Naive B cell (primary cell): ENCODE measurements around the gene RNASEH2A. TPM values are rescaled to one million over a fixed set of nuclear protein-coding genes. Genes with fewer than 3 reads are reported as not detected.
"Not testable (repeated sequence)": the region's sequence is repeated elsewhere in the genome, so short reads cannot be mapped to it uniquely, and the experiment has no call there.

Experiments used
- ATAC-seq, 2 donors: fragments of 150-1000 bp; cut with Tn5 transposase; 2 replicates each; pipeline ENCODE4 v1.10.0; 2021; ENCODE audit warnings: low read depth in 2 of 2, mild to moderate bottlenecking in 2 of 2, moderate library complexity in 2 of 2
- DNase-seq: peaks from one replicate; pipeline ENCODE4 v3.0.0; 2022
- H3K27ac Mint-ChIP-seq, 6 donors: one replicate each; pipeline ENCODE4 v1.8.0; 2020 to 2022; ENCODE audit warnings: mild to moderate bottlenecking in 6 of 6, mixed read lengths in 6 of 6, moderate library complexity in 5 of 6, inconsistent platforms in 2 of 6
- H3K27me3 Mint-ChIP-seq, 3 donors: one replicate each; pipeline ENCODE4 v1.8.0; 2021 to 2022; ENCODE audit warnings: mixed read lengths in 3 of 3, mild to moderate bottlenecking in 1 of 3
- H3K36me3 Mint-ChIP-seq, 2 donors: one replicate each; pipeline ENCODE4 v1.8.0; 2020 to 2022; ENCODE audit warnings: mixed read lengths in 2 of 2, inconsistent platforms in 1 of 2, mild to moderate bottlenecking in 1 of 2
- H3K4me1 Mint-ChIP-seq, 3 donors: one replicate each; pipeline ENCODE4 v1.8.0; 2020 to 2022; ENCODE audit warnings: mixed read lengths in 3 of 3, inconsistent platforms in 1 of 3, mild to moderate bottlenecking in 1 of 3, moderate library complexity in 1 of 3
- H3K4me3 Mint-ChIP-seq, 8 donors: one replicate each; pipeline ENCODE4 v1.8.0; 2020 to 2022; ENCODE audit warnings: mild to moderate bottlenecking in 8 of 8, mixed read lengths in 8 of 8, moderate library complexity in 8 of 8, inconsistent platforms in 2 of 8
- H3K9me3 Mint-ChIP-seq, 7 donors: one replicate each; pipeline ENCODE4 v1.8.0; 2020 to 2022; ENCODE audit warnings: mixed read lengths in 7 of 7, mild to moderate bottlenecking in 5 of 7, inconsistent platforms in 2 of 7, moderate library complexity in 1 of 7
- polyA plus RNA-seq, 6 donors: library from polyadenylated mRNA; unstranded; fragments of 300-500 nt; fragmentation: Illumina TruSeq; gene quantifications; one replicate each; pipeline ENCODE4 v1.2.3, GENCODE V29; 2021; ENCODE audit warnings: low read depth in 6 of 6

The RNASEH2A gene
- polyA plus RNA-seq, 6 donors from 2014 or later: 19.7 to 30.9 (median 25.1) TPM

- Mint-ChIP-seq H3K4me3 (peak within 1 kb of the TSS; percentile 79 to 94 (median 89)), H3K9me3 (no peaks in the 10 kb centered on the region), H3K27ac (peak within 1 kb of the TSS in 4 of 6 donors; percentile 7 to 83 (median 57)), H3K36me3 (no peaks in the 10 kb centered on the region), H3K27me3 (peaks cover 0 to 7% (median 0%) of the 10 kb centered on the region in 3 donors), H3K4me1 (peaks cover 22 to 34% (median 24%) of the 10 kb centered on the region in 3 donors)
- DNase-seq: peak; percentile 63
- peak; percentile 65 to 67 for ATAC-seq
Measured at GRCh38 chr19:12801466-12802266, 4.7 kb upstream of the RNASEH2A start, which contains the start of the genes PRDX2 and THSD8. Gene PRDX2 (minus strand): TSS chr19:12801800. CDS start chr19:12801261, 539 bp downstream. Gene THSD8 (plus strand): TSS chr19:12802069. CDS start chr19:12802072, 3 bp downstream.

- H3K4me3 Mint-ChIP-seq: peak overlapping the region; percentile 79 to 94 (median 89)
- H3K27me3 Mint-ChIP-seq: peaks cover 0 to 7% (median 0%) of the 10 kb centered on the region in 3 donors
- H3K4me1 Mint-ChIP-seq: peaks cover 25 to 39% (median 27%) of the 10 kb centered on the region in 3 donors
- peak overlapping the region in 3 of 6 donors; percentile 33 to 83 (median 58) for H3K27ac Mint-ChIP-seq
- H3K9me3 Mint-ChIP-seq: no peaks in the 10 kb centered on the region
- H3K36me3 Mint-ChIP-seq: no peaks in the 10 kb centered on the region
- no peak for DNase-seq
- ATAC-seq: no peak
Measured at GRCh38 chr19:12802267-12803106, 3.9 kb upstream of the RNASEH2A start.

GRCh38 chr19:12804051-12804450, 2.3 kb upstream of the RNASEH2A start:
- peaks cover 0 to 6% of the 10 kb centered on the region in 2 donors for H3K36me3 Mint-ChIP-seq
- H3K4me1 Mint-ChIP-seq: peaks cover 27 to 41% (median 28%) of the 10 kb centered on the region in 3 donors
- peaks cover 0 to 7% (median 0%) of the 10 kb centered on the region in 3 donors for H3K27me3 Mint-ChIP-seq
- H3K27ac Mint-ChIP-seq: peak overlapping the region in 2 of 6 donors; percentile 37 to 48
- ATAC-seq (no peak), DNase-seq (no peak)
- no peaks in the 10 kb centered on the region for H3K9me3 Mint-ChIP-seq
- H3K4me3 Mint-ChIP-seq: peak overlapping the region in 6 of 8 donors; percentile 9 to 68 (median 41)

GRCh38 chr19:12815088-12815487, 8.7 kb downstream of the RNASEH2A start:
- Mint-ChIP-seq H3K36me3 (peaks cover 5 to 8% of the 10 kb centered on the region in 2 donors), H3K4me3 (no peak overlapping the region), H3K9me3 (no peaks in the 10 kb centered on the region), H3K4me1 (no peaks in the 10 kb centered on the region), H3K27ac (no peak overlapping the region), H3K27me3 (no peaks in the 10 kb centered on the region)
- DNase-seq (no peak), ATAC-seq (no peak)

GRCh38 chr19:12817188-12817587, 10.8 kb downstream of the RNASEH2A start:
- not testable (repeated sequence) for H3K9me3 Mint-ChIP-seq, ATAC-seq, H3K27ac Mint-ChIP-seq, DNase-seq, H3K36me3 Mint-ChIP-seq, H3K4me3 Mint-ChIP-seq, H3K27me3 Mint-ChIP-seq, H3K4me1 Mint-ChIP-seq

GRCh38 chr19:12817810-12818209, 11.4 kb downstream of the RNASEH2A start:
- H3K27ac Mint-ChIP-seq, ATAC-seq: not testable (repeated sequence)

GRCh38 chr19:12821761-12822160, 15.4 kb downstream of the RNASEH2A start:
- Mint-ChIP-seq H3K9me3 (peaks cover 0 to 7% (median 0%) of the 10 kb centered on the region in 7 donors), H3K36me3 (no peaks in the 10 kb centered on the region), H3K27ac (no peak overlapping the region), H3K4me1 (peaks cover 7 to 13% (median 10%) of the 10 kb centered on the region in 3 donors), H3K27me3 (peaks cover 17 to 27% (median 22%) of the 10 kb centered on the region in 3 donors), H3K4me3 (no peak overlapping the region)
- DNase-seq: no peak
- ATAC-seq: no peak

More at GRCh38 chr19:12817810-12818209, 11.4 kb downstream of the RNASEH2A start:
- not testable (repeated sequence) for H3K36me3 Mint-ChIP-seq, H3K4me1 Mint-ChIP-seq, H3K27me3 Mint-ChIP-seq, H3K9me3 Mint-ChIP-seq, DNase-seq
- H3K4me3 Mint-ChIP-seq: peak overlapping the region in 1 of 8 donors; percentile 61

- peak overlapping the region in 5 of 8 donors; percentile 37 to 77 (median 48) for H3K4me3 Mint-ChIP-seq
- peaks cover 36 to 63% (median 49%) of the 10 kb centered on the region in 3 donors for H3K27me3 Mint-ChIP-seq
- H3K4me1 Mint-ChIP-seq: peaks cover 7 to 17% (median 13%) of the 10 kb centered on the region in 3 donors
- DNase-seq (no peak), ATAC-seq (peak in 1 of 2 donors; percentile 41)
- peak overlapping the region in 1 of 6 donors; percentile 3 for H3K27ac Mint-ChIP-seq
- peaks cover 0 to 7% (median 0%) of the 10 kb centered on the region in 7 donors for H3K9me3 Mint-ChIP-seq
- no peaks in the 10 kb centered on the region for H3K36me3 Mint-ChIP-seq
Measured at GRCh38 chr19:12825254-12826131, 19.1 kb downstream of the RNASEH2A start.

GRCh38 chr19:12828494-12828893, 22.1 kb downstream of the RNASEH2A start:
- no peak overlapping the region for H3K4me3 Mint-ChIP-seq
- ATAC-seq: peak; percentile 52 to 53

GRCh38 chr19:12833418-12833737, 27.0 kb downstream of the RNASEH2A start:
- H3K4me1 Mint-ChIP-seq: peaks cover 19 to 49% (median 34%) of the 10 kb centered on the region in 3 donors
- peaks cover 0 to 19% of the 10 kb centered on the region in 2 donors for H3K36me3 Mint-ChIP-seq
- H3K27ac Mint-ChIP-seq: peak overlapping the region in 2 of 6 donors; percentile 9 to 49
- DNase-seq (no peak), ATAC-seq (no peak)
- peaks cover 1 to 17% (median 6%) of the 10 kb centered on the region in 7 donors for H3K9me3 Mint-ChIP-seq
- H3K4me3 Mint-ChIP-seq: peak overlapping the region; percentile 14 to 76 (median 70)
- H3K27me3 Mint-ChIP-seq: peaks cover 65 to 93% (median 70%) of the 10 kb centered on the region in 3 donors

More at GRCh38 chr19:12828494-12828893, 22.1 kb downstream of the RNASEH2A start:
- Mint-ChIP-seq H3K36me3 (peaks cover 0 to 14% of the 10 kb centered on the region in 2 donors), H3K27me3 (peaks cover 60 to 88% (median 73%) of the 10 kb centered on the region in 3 donors), H3K9me3 (peaks cover 1 to 17% (median 3%) of the 10 kb centered on the region in 7 donors), H3K27ac (no peak overlapping the region), H3K4me1 (peaks cover 21 to 38% (median 32%) of the 10 kb centered on the region in 3 donors)
- DNase-seq: no peak

GRCh38 chr19:12833738-12834565, 27.6 kb downstream of the RNASEH2A start:
- peaks cover 23 to 51% (median 36%) of the 10 kb centered on the region in 3 donors for H3K4me1 Mint-ChIP-seq
- H3K9me3 Mint-ChIP-seq: peaks cover 1 to 17% (median 6%) of the 10 kb centered on the region in 7 donors
- peaks cover 0 to 19% of the 10 kb centered on the region in 2 donors for H3K36me3 Mint-ChIP-seq
- H3K27me3 Mint-ChIP-seq: peaks cover 66 to 93% (median 68%) of the 10 kb centered on the region in 3 donors
- ATAC-seq: no peak
- peak overlapping the region in 3 of 6 donors; percentile 52 to 88 (median 85) for H3K27ac Mint-ChIP-seq
- no peak for DNase-seq
- peak overlapping the region; percentile 51 to 79 (median 68) for H3K4me3 Mint-ChIP-seq
